ENCODE results near the gene MRPL43.

GRCh38 chr10:101033276-101033675 is 46.0 kb upstream of the MRPL43 start:
- TF ChIP-seq POLR2A (IDR thresholded peaks at IDR 0.05; ENCODE audit: low read length) (no peak), GATA1 (IDR thresholded peaks at IDR 0.05; ENCODE audit: low read depth, low read length) (no peak)
